ENCODE results near the gene PTPRB.

The PTPRB gene

DNA sequence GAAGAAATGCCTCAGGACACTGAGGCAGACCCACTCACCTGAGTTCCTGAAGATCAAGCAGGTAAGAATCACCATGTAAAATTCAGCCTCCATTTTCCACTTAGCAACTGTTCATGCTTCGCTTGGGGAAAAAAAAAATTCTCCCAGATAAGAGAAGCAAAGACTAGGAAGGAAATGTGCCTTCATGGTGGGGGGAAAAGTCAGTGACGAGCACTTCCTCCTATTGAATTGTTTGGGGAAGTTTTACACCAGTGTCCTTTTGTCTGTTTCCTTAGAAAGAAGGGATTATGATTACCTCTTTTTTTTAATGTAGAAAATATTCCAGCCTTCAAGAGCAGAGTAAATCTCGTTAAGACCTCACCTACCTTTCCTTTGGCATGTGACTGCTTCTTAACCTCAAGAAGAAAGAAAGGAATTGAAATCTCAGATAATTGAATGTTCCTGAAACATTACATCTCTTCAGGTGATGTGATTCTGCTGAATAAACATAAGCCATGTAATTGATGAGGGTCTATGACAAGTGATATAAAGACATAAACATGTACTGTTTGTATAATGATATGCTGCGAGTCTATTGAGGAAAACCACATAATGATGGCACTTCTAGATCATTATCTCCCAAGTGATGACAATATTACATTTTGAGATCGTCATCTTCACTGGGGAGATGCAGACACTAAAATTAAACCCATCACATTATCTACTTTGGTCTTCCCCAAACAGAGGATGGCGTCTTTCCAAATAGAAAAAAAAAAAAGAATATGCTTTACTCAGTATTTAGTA lies at the start of gene PTPRB:
Gene PTPRB, minus strand, starts transcription at position 127 of the 783 bp plus-strand sequence. Its CDS starts 34 bp downstream, at position 93.
- DNase-seq (ENCODE audit: low read depth), result no peak

DNA sequence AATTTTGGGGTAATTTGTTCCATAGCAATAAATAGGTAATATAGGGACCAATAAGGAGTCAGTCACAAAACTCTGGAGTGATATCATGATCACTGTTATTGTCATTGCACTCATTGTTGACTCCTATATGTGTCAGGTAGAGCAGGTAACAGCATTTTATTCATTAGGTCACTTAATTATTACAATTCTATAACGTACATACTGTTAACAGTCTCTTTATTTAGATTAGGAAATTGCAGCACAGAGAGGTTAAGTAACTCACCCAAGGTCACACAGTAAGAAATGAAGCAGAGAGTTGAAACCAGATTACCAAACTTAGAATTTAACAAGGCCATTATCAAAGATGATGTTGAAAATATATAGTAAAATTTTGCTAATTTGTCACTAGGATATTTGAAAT lies 49.7 kb upstream of the PTPRB start:
- DNase-seq (ENCODE audit: low read depth), result no peak

DNA sequence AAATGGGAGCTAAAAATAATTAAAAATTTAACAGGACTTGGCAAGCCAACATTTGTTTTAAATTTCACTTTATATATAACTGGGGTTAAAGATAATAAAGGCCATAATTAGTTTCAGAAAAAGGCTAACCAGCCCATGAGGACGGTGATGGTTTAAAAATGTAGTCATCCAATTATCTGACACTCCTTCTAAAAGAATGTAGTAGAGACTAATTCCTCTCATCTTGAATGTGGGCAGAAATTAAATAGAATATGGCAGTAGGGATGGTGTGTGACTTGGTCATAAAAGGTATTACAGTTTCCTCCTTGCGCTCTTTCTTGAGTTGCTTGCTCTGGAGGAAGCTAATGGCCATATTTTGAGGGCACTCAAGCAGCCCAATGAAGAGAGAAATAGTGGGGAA lies 49.1 kb upstream of the PTPRB start:
- DNase-seq (ENCODE audit: low read depth), result no peak

DNA sequence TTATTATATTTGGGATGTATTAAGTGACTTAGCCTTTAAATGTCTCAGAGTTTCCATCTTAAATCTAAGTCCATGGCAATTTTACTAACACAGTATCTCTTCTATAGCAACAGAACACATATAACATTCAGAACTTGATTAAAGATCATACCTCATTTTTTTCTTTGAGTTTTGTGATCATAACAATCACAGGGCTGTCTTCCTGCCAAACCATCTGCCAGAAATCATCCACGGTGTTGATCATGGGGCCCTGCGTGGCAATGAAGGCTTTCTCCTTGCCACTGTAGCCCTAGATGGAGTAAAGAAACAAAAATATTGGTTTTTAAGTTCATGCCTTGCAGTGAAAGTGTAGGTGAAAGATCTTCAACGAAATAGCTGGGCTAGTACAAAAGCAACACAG lies 46.7 kb upstream of the PTPRB start:
- no peak for DNase-seq (ENCODE audit: low read depth)

DNA sequence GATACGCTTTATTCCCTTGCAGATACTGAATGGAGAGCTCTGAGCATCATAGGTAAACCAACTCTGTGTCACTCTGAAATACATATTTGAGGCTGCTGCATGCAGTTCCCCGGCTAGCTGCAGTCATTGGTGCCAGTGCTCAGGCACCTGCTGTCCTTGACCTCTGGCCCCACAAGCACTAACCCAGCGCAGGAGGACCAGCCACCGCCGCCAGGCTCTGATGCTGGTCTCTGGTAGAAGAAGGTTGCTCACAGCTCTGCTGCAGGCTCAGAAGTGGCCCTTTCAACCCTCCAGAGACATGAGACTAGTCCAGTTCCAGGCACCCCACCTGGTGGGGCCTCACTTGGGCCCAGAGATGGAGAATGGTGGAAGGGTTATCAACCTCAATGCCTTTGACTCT lies 34.5 kb upstream of the PTPRB start:
- no peak for DNase-seq (ENCODE audit: low read depth)

DNA sequence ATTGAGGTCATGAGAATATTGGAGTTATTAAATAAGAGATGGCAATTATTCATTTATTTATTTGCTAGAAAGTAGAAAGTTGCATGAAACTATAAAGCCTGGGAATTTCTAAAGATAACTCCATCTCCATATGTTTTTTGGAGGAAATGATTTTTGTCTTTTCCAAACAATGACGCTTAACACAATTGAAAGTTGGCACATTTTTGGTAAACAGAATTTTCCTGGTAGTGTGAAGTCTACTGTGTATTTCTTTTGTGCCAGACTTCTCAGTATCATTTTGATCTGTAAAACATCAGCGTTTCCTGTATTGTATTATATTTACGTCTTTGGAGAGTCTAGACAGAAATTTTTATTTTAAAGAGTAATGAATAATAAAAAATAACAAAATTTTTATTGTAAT lies 33.7 kb upstream of the PTPRB start:
- no peak for DNase-seq (ENCODE audit: low read depth)

DNA sequence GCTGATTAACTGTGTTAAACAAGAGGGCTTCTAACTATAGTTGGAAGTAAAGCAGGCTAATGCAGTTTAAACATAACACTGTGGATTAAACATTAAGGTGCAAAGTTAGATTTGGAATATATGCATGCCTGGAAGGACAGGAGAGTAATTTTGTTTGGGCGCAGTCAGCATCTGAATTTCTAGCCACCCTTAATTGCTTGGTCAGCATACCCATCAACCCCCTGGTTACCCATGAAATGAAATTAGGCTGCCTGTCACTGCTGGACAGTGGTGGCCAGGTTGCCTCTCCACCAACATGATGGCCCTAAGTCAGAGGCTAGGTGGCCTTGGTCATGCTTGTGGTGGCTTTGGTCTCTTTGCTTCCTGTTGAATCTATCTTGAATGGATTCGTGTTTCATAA lies 30.0 kb upstream of the PTPRB start:
- no peak for DNase-seq (ENCODE audit: low read depth)

DNA sequence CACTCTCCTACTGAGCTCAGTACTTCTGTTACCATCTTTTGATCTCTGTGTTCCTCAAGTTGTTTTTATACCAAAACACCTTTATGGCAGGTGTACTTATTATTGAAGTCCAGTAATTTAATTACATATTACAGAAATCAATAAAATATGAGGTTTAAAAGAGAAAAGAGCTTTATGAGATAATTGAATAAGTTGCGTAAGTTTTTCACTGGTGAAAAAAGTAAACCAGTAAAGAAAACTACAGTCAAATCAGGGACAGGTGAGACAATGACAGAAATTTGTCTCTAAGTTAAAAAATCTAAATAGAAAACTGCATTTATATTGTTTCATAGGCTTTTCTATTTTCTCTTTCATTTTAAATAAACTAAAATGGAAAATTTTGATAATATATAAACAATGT lies 29.1 kb upstream of the PTPRB start:
- no peak for DNase-seq (ENCODE audit: low read depth)

DNA sequence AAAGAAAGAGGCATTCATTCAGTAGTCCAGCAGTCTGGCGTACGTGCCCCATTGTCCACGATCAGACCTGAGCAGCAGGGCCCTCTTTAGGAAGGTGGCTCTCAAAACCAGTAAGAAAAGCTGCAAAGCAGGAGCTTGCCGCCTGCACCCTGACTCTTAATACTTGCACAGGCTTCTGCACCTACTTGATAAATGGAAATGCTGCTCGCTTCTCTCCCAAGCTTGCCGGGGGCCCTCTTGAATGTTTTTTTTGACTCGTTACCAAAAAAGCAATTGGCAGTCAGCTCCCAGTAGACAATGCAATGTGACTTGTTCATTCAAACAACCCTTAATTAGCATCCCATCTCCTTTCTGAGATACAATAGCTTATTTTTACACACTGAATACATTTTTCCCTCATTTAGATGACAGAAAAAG lies 27.2 kb upstream of the PTPRB start:
- no peak for DNase-seq (ENCODE audit: low read depth)

DNA sequence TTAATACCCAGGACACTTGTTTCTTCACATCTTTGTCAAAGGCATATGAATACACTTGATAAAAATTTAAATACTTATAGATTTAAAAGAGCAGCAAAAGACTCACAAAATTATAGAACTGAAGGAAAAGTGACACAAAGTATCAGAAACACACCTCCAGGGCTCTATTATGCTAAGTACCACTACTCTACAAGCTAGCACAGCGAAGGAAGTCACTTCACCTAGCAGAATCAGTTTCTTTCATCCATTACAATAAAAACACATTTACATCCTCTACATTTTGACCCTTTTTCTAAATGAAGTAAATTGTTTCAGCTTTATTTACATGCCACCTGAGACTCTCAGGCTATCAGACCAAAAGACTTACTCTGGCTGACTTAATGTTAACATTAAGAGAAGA lies 26.6 kb upstream of the PTPRB start:
- DNase-seq (ENCODE audit: low read depth), result no peak

DNA sequence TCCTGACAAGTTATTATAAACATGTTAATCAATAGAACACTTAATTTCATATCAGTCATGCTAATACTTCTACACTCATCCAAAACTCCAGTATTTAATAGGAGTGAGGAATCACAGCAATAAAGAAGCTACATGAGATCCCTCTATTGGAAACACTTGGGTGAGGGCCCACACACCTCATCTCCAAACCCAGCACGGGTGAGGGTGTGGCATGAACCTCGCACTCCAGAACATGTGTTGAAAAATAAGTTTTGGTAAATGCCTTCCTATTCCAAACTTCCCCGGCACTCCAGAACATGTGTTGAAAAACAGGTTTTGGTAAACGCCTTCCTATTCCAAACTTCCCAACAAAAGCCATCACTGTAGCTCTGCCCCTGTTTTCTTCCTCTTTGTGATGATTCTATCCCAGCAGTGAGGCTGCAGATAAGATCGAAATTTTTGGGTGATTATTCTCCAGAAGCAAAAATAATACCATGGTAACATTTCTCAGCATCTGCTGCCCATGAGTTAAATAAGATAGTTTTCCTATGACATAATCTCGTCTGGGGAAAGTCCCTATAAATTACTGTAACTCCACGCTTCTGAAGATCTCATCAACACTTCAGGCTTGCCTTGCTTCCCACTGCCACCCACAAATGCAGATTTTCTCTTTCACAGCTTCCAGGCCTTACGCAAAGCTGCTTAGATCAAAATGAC lies 24.4 kb upstream of the PTPRB start:
- DNase-seq (ENCODE audit: low read depth), result peak; percentile 87

DNA sequence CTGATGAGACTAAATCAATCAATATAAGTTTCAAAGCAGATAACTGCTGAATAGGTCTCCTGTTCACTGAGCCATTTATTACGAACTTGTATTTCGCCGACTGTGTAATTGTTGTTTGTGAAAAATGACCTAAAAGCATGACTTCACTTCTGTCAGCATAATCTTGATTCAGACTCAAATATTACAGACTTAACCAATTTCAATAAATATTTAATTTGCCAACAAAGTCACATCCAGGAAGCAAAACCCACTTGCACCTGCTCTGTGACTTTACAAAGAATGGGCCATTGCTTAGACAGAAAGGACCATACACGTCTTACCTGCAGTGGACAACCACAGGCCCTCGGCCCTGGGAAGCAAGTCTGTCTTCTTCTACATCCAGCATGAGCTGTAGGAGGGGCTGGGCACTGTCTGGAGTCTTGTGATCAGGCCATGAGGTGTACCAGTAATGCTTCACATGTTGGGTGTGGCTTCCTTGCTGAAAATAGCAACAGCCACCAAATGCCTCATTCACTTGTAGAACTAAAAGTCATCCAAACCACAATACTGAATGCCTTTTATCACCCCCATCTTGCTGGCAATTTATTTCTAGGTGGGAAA lies 23.5 kb upstream of the PTPRB start:
- peak; percentile 74 for DNase-seq (ENCODE audit: low read depth)

DNA sequence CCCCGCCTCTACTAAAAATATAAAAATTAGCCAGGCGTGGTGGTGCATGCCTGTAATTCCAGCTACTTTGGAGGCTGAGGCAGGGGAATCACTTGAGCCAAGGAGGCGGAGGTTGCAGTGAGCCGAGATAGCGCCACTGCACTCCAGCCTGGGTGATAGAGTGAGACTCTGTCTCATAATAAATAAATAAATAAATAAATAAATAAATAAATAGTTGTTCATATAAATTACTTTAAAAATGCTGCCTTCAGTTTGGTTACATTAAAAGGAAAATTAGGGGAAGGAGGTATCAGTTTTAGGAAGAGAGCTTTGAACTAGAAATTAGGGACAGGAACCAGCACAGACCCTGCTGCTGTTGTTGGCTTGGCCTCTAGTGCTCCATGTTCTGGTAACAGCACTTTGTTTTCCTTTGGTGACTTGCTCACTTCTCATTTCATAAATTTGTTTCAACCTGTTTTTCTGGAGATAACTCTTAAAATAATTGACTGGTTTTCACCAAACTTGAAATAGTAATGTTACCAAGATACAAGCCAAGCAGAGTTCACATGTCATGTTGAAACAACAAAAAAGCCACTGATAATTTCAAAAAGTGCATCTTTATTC lies 22.9 kb upstream of the PTPRB start:
- DNase-seq (ENCODE audit: low read depth), result no peak

DNA sequence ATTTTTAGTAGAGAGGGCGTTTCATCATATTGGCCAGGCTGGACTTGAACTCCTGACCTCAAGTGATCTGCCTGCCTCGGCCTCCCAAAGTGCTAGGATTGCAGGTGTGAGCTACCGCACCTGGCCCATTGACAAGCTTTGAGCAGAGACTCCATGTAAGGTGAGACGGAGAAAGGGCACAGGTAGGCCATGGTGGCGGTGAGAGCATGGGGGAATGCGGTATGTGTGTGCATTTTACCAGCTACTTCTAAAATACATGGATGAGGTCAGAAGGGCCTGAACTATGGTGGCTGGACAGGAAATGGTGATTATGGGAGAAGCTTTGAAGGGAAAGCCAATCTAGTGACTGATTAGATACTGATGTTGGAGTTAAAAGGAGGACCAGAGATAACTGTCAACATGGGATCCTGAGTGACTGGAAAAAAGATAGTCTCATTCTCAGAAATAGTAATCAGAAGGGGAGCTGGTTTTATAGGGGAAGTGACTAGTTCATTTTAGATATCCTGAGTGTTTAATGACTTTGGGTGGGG lies 21.9 kb upstream of the PTPRB start:
- DNase-seq (ENCODE audit: low read depth), result no peak

DNA sequence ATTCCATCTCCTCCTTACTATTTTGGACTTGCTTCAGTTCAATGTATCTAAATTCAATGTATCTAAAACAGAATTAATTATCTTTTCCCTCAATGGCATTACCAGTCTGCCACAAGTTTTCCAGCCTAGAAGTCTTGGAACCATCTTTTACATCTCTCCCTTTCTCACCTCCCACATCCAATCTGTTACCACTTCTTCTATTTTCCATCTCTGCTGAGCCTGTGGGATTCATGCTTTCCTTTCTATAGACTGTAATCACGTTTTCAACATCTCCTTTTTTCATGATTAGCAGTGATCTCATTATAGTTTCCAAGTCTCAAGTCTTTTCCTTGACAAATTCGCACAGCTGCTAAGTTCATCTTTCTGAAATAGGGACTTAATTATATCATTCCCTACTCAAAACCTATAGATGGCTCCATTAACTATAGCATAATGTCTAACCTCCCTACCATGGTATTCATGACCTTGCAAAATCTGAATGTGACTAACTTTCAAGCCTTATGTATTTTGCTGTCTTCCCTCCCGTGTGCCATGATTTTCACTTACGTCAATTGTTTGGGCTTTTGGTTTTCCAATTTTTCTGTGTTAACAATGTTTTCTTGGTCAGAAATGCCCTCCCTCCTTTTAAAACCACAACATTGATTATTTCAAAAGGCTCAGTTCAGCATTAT lies 20.5 kb upstream of the PTPRB start:
- DNase-seq (ENCODE audit: low read depth), result no peak

DNA sequence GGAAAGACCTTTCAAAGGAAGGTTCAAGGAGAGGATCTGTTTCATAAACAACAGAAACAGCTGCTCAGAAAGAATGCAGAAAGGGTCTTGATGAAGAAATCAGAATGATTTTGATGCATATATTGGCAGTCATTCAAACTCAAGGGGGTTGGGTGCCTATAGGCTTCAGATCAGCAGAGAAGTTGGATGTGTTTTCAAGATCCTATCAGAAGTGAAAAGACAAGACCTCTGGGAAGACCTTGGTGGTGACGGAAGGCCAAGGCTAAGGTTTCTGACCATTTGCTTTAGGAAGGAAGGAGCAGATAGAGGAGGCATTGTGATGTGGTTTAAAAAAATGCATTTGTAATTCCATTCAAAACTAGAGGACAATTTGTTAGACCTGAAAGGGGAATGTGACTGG lies 15.2 kb upstream of the PTPRB start:
- peak; percentile 64 for DNase-seq (ENCODE audit: low read depth)

DNA sequence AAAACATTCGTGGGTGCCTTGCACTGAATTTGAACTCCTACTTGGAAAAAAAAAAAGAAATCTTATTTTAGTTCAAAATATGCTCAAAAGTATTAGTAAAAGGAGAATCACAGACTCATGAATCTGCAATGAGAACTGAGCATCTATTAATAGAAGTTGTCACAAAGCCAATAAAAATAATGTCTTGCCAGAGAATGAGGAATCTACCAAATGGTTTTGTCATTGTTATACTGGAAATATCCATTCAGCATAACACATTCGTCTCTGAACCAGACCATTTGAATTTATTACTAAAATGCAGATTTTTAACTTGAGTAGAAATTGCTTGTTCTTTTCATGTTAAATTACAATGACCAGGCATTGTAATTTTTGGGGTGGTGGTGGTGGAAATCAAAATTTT lies 11.6 kb upstream of the PTPRB start:
- DNase-seq (ENCODE audit: low read depth), result peak; percentile 85

DNA sequence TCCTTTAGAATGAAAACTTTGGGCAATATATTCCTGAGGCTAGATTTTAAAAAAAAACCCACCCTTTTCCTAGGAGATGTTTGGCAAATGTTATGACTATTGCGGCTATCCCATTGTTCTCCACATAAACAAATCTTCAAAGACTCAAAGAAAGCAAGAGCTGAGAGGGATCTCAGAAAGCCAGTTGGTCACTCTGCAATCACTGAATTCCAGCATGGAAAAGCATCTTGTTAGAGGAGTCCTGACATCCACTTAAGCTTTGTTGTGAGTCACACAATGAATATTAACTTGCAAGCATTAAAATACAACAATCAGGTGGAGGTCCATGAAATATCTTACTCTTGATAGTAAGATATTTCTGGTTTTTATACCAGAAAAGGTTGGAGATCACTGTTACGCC lies 11.0 kb upstream of the PTPRB start:
- peak; percentile 49 for DNase-seq (ENCODE audit: low read depth)

DNA sequence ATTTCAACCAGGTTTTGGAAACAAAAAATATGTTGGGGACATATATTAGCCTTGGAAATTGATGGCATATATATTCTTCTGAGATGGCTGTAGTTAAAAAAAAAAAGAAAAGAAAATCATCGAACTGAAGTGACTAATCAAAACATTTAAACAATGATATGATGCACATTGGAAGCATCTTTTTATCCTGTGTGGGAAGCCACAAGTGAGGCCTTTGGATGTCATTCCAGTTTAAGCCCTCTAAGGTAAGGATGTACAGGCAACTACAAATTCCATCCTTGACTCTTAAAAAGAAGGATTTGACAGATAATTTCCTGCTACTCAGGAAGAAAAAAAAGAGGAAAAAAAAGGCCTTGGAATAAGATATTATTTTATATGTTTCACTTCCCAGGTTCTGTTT lies 9.6 kb upstream of the PTPRB start:
- peak; percentile 79 for DNase-seq (ENCODE audit: low read depth)

DNA sequence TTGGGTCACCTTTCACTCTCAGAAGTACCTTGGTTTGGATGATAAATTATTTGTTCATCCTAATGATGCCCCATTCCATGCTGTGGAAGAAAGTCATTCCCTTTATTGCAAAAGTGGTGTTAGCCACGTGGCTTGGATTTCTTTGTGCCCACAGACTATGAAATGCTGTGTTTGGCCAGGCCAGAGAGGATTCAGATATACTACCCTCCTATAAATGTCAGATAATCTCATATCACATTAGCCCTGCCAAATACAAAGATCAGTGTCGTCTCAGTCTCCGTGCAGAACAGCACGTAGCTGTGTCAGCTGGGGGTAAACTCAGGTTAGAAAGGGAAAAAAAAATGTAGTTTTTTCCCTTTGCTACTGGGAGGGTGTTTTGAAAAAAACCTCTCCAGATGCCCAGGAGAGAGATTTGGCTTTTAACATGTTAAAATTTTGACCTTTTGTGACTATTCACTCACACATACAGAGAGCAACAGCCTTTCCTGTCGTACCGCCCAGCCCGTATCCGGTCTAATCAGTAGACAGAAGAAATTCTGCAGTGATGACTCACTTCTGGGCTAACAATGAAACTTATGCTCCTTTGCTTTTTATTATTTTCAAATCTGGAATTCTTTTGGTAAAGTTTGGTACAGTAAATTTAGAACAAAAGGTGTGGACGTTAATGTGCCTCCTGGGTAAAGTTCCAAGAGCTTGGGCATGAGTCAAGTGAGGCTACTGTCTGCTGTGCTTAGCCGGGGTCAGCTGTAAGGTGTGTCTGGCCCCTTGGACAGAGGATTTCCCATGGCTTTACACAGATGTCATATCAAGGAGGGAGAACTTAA lies 8.5 kb upstream of the PTPRB start:
- peak; percentile 92 for DNase-seq (ENCODE audit: low read depth)

DNA sequence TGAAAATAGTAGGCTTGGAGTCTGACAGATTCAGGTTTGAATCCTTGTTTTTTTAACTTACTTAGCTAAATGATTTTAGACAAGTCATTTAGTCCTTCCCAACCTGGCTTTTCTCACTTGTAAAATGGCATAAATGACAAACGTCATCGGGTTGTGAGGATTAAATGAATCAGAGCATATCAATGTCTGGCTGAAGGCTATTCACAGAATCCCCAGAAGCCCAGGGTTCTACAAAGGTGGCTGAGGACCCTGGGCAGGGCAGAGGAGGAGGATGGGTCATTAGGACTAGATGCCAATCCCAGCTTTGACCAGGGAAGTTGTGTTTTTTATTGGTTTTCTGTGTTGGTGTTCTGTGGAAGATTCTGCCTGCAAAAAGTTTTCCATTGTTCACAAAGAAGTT lies 7.6 kb upstream of the PTPRB start:
- DNase-seq (ENCODE audit: low read depth), result no peak

Measured in iris pigment epithelial cell (primary cell).